H7 (cell line): ENCODE data around the gene TWNK. TPM values are rescaled to one million over a fixed set of nuclear protein-coding genes. Genes with fewer than 3 reads are reported as not detected.
A peak's percentile ranks its signal among the peaks of the same experiment; 100 is the strongest.

ENCODE experiments used
- DNase-seq: peaks from one replicate; pipeline ENCODE4 v3.0.0; 2012
- H3K27me3 ChIP-seq: 2 replicates; pipeline ENCODE4 v1.6.0; 2011; ENCODE audit warnings: mild to moderate bottlenecking, low read length; ENCODE audit not compliant: control insufficient read depth, insufficient read depth
- H3K36me3 ChIP-seq: replicated peaks from 2 replicates; pipeline ENCODE4 v1.5.1; 2011; ENCODE audit warnings: low read length; ENCODE audit not compliant: control insufficient read depth, insufficient read depth
- H3K4me3 ChIP-seq: 2 replicates; pipeline ENCODE4 v1.5.1; 2011; ENCODE audit warnings: low read depth, mild to moderate bottlenecking, control low read depth, low read length, moderate library complexity; ENCODE audit not compliant: insufficient read depth
- total RNA-seq: library from RNA; depleted of rRNA; stranded (reverse); fragments of >200 nt; shearing (Covaris generic); gene quantifications from 2 replicates; pipeline ENCODE4 v1.2.3, GENCODE V29; 2014

TWNK gene
- total RNA-seq, 1 experiment from 2014 or later, result 16.0 TPM

- no peak for DNase-seq
- Histone ChIP-seq H3K36me3 (peaks cover 14% of the 10 kb centered on the region), H3K4me3 (no peak overlapping the region), H3K27me3 (no peaks in the 10 kb centered on the region)
These were observed 19.9 kb downstream of the TWNK start for GRCh38 chr10:101007099-101007711.

- DNase-seq, result peak; percentile 72
- Histone ChIP-seq H3K36me3 (peaks cover 7% of the 10 kb centered on the region), H3K27me3 (no peaks in the 10 kb centered on the region), H3K4me3 (no peak overlapping the region)
These were observed 20.8 kb downstream of the TWNK start for GRCh38 chr10:101007915-101008822.

GRCh38 chr10:101008823-101009423 is 21.6 kb downstream of the TWNK start:
- DNase-seq, result no peak
- Histone ChIP-seq H3K4me3 (no peak overlapping the region), H3K27me3 (no peaks in the 10 kb centered on the region), H3K36me3 (peaks cover 6% of the 10 kb centered on the region)

- Histone ChIP-seq H3K36me3 (peaks cover 4% of the 10 kb centered on the region), H3K27me3 (peaks cover 2% of the 10 kb centered on the region), H3K4me3 (no peak overlapping the region)
- DNase-seq, result peak; percentile 50
These were observed 23.0 kb downstream of the TWNK start for GRCh38 chr10:101010329-101010728.

GRCh38 chr10:101011517-101012423 is 24.4 kb downstream of the TWNK start:
- Histone ChIP-seq H3K4me3 (no peak overlapping the region), H3K36me3 (no peaks in the 10 kb centered on the region; the same call in 1 of the 2 replicates), H3K27me3 (peaks cover 6% of the 10 kb centered on the region)
- DNase-seq, result peak; percentile 89

GRCh38 chr10:101012525-101013364 is 25.4 kb downstream of the TWNK start:
- DNase-seq, result peak; percentile 92
- Histone ChIP-seq H3K4me3 (no peak overlapping the region), H3K36me3 (no peaks in the 10 kb centered on the region), H3K27me3 (peaks cover 14% of the 10 kb centered on the region)

GRCh38 chr10:101013365-101013825 is 26.1 kb downstream of the TWNK start:
- Histone ChIP-seq H3K36me3 (no peaks in the 10 kb centered on the region), H3K27me3 (peaks cover 20% of the 10 kb centered on the region), H3K4me3 (no peak overlapping the region)
- DNase-seq, result no peak

DNA sequence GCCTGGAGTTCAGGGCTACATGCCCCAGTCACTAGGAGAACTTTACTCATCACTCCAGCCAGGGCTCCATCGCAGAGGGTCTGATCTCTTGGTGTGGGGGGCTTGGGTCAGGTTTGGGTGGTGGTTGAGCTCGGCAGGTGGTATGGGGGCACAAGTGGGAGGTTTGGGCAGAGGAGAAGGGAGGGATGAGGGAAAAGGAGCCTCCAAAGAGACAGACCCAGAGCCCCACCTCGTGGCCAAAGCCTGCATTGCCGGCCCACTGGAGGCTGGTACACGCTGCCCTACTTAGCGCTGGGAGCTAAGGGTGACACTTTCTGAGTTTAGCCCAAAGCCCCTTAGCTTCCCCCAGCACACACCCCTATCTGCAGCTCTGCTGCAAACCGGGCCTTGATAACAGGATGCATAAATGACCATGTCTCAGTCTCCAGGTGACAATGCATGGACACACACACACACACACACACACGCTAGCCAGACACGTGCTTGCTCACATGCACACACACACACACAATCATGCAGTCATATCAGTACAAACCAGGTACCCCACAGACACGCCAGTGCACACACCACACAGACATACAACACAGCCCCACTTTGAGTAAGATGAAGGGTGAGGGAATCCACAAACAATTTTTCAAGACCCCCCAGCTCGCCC is 27.0 kb downstream of the TWNK start:
- peak; percentile 92 for DNase-seq
- Histone ChIP-seq H3K4me3 (no peak overlapping the region), H3K36me3 (no peaks in the 10 kb centered on the region), H3K27me3 (peaks cover 30% of the 10 kb centered on the region)

- DNase-seq, result no peak
- Histone ChIP-seq H3K27me3 (peaks cover 31% of the 10 kb centered on the region), H3K4me3 (no peak overlapping the region), H3K36me3 (no peaks in the 10 kb centered on the region)
These were observed 27.7 kb downstream of the TWNK start for GRCh38 chr10:101014966-101015581.

GRCh38 chr10:101015582-101015973 is 28.2 kb downstream of the TWNK start:
- H3K4me3 ChIP-seq, result no peak overlapping the region
- H3K36me3 ChIP-seq, result no peaks in the 10 kb centered on the region
- peak; percentile 36 for DNase-seq
- H3K27me3 ChIP-seq, result peaks cover 31% of the 10 kb centered on the region

- no peak overlapping the region for H3K4me3 ChIP-seq
- H3K27me3 ChIP-seq, result peaks cover 34% of the 10 kb centered on the region
- no peaks in the 10 kb centered on the region for H3K36me3 ChIP-seq
- no peak for DNase-seq
These were observed 29.5 kb downstream of the TWNK start for GRCh38 chr10:101016814-101017213.

DNA sequence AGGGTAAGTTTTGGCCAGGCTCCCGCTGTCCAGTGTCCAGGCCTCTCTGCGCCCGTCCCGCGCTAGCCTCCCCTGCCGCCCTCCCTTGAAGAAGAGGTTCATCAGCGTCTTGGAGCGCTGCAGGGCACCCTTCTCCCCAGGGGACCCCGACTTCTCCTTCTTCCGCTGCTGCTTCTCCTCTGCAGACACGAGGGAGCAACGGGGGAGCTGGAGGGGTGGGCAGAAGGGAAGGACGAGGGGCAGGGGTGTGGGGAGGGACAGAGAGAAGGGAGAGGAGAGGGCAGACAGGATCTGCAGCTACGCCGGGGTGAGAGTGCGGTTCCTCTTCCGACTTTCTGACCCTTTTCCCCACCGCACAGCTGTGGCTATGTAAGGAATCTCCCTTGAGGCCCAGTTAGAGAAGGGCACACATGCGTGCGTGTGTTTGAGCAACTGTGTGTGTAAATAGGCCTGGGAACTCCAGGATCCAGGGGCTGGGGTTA is 30.8 kb downstream of the TWNK start:
- Histone ChIP-seq H3K27me3 (peaks cover 34% of the 10 kb centered on the region), H3K4me3 (peak overlapping the region; percentile 40)
- peak; percentile 83 for DNase-seq

More for the DNA sequence above, 30.8 kb downstream of the TWNK start:
- H3K36me3 ChIP-seq, result no peaks in the 10 kb centered on the region
